HG02943 (cell line): ENCODE data around the gene BANP.
"Not testable (repeated sequence)": the region's sequence is repeated elsewhere in the genome, so short reads cannot be mapped to it uniquely, and the experiment has no call there.

Experiments
- ATAC-seq: cut with Tn5 transposase; IDR thresholded peaks from one replicate; pipeline ENCODE4 v1.9.1; 2021; ENCODE audit warnings: mild to moderate bottlenecking, low read depth, moderate library complexity; ENCODE audit not compliant: unreplicated experiment

Gene BANP

DNA sequence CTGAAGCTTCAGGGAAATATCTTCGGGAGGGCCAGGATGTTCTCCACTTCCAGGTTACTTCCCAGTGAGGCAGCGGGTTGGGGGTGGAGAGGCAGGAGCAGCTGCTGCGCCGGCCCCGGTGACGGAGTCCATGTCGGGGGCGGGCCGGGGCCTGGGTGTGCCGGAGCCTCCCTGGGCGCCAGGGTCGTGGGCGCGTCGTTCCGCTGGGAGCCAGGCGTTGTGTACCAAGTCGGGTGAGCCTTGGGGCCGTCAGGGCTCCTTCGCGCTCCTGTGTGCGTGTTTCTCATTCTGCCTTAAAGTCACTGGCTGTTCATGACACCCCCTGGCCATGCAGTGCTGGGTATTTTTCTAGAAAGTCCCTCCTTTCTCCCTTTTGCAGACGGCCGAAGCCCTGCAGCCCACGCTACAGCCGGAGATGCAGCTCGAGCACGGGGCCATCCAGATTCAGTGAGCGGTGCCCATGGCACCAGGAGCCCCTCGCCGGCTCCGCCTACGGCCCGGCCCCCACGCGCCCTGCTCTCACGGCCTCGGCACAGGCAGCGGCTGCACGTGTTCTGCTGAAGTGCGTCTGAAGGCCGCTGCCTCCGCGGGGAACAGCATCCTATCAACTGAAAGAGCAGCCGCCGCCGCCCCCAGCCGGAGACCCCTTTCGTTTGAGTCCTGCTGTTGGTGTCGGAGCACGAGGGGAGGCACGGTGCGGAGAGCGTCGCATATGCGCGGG, 125.1 kb downstream of the BANP start:
- no peak for ATAC-seq

DNA sequence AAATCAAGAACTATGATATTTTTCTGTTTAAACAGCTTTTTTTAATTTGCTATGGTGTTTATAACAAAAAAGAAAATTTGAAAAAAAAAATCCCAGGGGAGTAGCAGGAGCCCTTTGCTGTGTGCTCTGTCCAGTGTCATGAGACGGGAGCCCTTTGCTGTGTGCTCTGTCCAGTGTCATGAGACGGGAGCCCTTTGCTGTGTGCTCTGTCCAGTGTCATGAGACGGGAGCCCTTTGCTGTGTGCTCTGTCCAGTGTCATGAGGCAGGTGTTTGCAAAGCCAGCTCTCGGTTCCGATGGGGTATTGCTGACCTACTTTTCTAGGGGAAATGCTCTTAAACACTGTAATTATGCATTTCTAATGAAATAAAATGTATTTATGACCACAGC, 125.7 kb downstream of the BANP start:
- ATAC-seq, result not testable (repeated sequence)

DNA sequence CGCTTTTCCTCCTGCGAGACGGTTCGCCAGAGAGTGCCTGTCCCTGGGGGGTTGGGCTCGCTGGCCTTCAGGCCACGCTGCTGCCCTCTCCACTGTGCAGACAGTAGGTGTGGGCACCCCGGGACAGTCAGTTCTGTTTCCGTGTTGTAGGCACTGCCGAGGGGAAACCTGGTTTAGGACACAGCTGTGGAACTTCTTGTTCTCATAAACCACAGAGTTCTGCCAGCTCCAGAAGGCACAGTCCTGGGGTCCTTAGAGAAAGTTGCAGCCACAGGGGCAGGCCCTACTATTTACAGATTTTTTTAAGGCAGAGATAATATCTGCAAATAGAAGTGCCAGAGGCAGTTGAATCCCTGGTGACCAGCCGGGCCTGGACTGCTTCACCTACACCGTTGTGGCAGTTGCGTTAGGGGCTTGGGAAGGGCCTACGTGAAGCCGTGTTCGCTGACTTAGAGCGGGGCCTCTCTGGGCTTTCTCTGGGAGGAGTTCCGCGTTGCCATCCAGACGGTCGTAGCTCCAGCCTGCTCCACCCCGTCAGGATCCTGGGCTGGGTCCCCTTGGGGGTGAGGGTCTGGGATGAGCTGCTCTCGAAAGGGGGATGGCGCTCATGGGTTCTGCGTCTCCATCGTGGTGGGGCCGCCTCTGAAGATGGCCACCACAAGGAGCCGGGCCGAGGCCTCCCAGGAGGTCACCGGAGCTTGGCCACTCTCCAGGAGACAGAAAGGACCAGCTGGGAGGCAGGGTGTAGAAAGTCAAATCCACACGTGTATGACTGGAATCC, 126.3 kb downstream of the BANP start:
- ATAC-seq, result no peak

DNA sequence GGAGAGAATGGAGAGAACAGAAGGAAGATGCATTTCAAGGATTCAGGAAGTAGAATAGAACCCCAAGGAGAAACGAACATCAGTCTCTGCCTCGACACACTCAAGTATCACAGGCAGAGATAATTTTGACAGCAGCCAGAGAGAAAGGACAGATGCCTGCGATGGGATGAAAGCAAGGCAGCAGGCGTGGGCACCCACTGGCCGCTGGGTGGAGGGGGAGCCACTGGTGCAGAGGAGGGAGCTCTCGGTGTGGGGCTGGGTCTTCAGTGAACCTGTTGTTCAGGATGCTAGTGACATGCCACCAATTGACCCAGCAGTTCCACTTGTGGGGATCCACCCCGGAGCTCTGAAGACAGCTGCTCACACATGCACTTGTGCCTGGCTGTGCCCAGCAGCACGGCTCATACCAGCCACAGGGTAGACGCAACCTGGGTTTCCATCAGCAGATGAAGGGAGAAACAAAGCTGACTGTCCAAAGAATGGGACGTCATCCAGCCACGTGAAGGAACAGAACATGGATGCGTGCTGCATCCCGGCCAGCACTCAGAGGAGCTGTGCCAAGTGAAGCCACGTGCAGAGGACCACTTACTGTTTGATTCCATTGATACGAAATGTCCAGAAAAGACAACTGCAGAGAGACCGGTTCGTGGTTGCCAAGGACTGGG, 127.0 kb downstream of the BANP start:
- ATAC-seq, result no peak

DNA sequence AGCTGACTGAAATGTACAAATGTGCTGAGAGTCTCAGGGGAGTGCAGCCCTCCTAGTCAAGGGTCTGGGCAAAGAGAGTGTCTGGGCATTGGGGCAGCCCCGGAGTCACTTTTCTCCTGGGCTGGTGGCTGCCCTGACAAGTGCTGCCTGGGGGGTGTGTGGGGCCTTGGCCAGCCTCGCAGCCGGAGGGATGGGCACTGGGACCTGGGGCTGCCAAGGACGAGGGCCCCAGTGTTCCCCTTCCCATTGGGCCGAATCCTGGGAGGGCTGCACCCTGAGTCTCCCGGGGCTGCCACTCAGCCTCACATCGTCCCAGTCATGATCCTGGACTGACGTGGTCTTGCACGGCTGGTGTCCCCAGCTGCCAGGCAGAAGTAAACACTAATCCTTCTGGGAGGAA, 132.3 kb downstream of the BANP start:
- no peak for ATAC-seq

DNA sequence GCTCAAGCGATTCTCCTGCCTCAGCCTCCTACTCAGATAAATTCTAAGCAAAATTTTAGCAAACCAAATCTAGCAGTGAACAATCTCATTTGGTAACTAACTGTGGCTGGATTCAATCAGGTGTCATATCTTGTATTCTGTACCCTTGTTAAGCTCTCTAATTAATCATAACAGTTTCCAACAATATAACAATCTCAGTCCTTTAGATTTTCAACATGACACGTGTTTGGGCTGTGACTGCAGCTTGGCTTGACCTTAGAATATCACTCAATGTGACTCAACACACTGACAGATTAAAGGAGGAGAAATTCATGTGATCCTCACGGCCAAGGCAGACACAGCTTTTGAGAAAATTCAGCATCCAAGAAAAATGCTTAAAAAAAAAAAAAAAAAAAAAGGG, 133.6 kb downstream of the BANP start:
- ATAC-seq, result no peak

DNA sequence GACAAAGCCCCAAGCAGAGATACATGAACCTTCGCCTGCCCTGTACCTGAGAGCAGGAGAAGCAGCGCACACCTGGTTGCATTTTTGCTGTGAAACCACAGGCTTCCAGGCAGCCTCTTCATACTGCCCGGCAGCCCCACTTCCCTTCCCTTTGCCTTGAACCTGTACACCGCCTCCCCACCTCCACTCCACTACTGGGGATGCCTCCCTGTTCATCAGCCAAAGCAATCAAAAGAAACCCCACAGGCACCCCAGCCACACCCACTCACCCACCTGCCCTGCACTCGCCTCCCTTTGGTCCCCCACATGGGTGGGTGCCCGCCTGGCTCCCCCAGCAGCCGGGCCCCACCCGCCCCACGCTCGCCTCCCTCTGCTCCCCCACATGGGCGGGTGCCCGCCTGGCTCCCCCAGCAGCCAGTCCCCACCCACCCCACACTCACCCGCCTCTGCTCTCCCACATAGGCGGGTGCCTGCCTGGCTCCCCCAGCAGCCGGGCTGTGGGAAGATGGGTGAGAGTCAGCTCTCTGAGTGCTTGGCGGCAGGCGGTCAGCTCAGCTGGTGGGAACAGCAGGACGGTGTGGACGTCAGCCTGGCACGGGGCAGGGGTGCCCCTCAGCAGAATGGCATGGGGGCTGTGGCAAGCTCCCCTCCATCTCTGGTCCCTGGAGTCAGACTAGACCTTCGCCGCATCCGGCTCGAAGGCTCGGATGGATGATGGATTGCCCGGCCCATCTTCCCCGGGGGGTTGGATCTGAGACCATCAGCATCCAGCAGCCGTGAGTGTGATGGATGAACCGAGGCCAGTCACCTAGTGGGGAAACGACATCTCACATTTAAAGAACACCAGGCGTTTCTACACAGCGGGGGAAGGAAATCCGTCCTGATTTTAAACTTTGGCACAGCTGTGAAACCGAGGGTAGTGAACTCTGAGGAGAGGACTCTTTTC, 135.6 kb downstream of the BANP start:
- ATAC-seq, result no peak

DNA sequence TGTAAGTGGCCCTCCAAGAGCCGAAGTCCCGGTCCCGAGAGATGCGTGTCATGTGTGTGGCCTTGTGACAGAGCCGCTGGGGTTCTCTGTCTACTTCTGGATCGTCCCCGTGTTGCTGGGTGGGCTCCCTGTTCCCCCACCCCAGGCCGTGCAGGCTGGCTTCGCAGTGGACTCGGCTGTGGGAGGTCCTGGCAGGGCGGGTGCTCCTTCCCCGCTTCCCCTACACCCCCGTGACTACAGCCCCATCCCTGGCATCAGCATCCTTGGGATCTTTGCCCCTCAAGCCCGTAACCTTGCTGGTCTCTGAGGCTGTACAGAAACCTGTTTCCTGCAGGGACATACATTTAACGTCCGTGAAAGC, 136.3 kb downstream of the BANP start:
- ATAC-seq, result no peak

DNA sequence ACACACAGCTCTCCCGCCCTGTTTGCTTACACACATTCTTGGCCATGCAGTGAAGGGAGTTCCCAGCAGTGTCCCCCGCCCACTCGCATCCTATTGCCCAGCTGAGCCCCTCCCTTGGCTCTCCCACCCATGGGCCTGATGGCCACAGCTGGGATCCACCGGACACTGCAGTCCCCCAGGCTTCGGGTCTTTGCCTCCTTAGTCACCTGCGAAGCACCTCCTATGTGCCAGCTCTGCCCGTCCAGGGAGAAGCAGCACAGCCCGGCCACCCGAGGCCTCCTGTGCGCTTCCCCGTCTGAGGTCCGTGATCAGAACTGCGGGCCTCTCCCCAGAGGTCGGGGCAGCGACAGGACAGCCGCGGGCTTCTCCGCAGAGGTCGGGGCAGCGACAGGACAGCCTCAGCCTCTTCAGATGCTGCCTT, 136.9 kb downstream of the BANP start:
- ATAC-seq, result no peak

DNA sequence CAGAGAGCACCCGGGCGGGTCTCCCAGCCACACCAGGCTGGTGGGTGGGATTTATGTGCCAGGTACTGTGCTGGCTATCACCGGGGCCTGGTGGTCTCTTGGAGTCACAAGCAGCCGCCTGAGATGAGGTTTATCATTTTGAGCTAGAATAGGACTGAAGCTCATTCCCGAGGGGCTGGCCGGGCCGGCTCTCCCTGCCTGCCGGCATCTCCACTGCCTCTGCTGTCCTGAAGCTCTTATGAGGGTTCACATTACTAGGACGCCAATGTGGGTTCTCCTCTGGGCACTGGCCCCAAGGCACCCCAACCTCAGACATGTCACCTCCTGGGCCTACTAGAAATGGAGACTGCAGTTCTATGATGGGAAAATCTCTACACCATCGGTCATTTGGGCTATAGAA, 137.4 kb downstream of the BANP start:
- not testable (repeated sequence) for ATAC-seq

DNA sequence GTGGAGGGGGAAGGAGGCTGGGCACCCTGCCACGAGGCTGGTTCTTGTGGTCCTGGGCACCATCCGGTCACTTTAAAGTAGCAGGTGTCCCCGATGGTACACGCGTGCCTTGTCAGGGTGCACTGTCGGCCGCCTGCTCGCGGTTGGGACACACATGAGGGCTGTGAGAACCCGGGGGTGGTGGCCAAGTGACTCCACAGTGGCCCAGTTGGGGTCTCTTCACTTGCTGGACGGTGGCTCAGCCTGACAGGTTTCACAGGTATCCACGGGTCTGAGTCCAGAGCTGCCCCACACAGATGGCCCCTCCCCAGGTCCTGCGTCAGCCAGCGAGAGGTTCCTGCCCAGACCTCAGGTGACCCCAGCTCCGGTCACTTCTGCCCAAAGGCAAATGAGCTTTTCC, 137.8 kb downstream of the BANP start:
- ATAC-seq, result not testable (repeated sequence)

DNA sequence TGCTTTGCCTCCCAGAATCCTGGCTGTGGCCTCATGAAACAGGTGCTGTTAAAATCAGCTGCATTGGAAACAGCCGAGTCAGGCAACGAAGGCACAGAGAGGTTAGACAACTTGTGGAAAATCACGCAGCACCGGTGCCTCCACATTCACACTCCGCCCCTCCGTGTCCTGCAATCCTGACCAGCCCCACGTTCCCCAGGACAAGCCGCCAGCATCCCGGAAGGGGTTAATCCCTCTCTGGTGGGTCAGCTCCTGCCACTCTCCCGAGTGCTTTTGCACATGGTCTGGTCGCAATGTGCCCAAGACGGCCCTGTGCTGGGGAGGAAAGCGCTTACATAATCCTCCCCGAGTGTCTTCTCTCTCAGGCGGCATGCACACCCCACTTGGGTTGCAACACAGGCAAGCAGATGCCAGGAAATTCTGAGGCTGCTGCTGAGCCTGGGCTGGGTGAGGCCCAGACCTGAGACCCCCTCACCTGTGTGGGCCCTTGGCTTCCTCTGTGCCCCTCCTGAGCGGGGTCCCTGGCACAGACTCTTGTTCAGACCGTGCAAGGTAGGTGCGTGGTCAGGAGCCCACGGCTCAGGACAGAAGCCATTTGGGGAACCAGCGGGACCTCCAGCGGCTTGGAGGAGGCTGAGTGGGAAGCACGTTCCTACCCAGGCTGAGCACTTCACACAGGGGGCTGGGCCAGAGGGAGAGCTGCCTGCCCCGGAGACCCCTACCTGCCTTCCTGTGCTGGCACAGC, 138.6 kb downstream of the BANP start:
- ATAC-seq, result not testable (repeated sequence)

DNA sequence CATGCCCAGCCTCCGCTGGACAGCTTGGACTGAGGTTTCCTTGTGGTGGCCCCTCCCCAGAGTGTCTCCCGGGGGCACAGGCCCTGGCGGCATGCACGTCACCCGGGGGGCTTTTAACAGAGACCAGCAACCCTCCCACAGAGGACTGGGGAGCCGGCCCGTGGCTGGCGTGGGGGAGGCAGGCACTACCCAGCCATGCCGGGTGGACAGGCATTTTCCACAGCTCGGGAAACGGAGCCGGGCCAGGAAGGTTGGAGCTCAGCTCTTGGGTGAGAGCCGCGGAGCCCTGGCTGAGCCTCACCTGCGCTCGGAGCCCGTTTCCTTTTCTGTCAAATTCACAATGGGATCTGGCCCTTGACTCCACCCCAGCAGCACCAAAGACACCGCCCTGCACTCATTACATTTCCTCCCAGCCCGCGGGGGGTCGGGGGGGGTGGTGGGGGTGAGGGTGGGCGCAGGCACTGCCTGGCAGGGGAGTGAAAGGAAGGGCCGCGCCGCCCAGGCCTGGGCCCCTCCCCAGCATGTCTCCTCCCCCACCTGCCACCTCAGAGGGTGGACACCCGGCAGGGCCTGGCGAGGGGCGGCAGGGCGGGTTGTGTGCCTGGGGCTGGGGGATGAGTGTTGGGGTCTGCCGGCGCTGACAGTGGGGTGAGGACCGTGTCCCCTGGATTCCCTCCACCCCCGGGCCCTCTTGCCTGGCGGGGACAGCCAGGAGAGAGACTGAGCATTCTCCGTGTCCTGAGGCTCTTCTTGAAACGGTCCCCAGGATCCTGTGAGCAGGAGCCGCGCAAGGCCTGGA, 139.3 kb downstream of the BANP start:
- ATAC-seq, result not testable (repeated sequence)

DNA sequence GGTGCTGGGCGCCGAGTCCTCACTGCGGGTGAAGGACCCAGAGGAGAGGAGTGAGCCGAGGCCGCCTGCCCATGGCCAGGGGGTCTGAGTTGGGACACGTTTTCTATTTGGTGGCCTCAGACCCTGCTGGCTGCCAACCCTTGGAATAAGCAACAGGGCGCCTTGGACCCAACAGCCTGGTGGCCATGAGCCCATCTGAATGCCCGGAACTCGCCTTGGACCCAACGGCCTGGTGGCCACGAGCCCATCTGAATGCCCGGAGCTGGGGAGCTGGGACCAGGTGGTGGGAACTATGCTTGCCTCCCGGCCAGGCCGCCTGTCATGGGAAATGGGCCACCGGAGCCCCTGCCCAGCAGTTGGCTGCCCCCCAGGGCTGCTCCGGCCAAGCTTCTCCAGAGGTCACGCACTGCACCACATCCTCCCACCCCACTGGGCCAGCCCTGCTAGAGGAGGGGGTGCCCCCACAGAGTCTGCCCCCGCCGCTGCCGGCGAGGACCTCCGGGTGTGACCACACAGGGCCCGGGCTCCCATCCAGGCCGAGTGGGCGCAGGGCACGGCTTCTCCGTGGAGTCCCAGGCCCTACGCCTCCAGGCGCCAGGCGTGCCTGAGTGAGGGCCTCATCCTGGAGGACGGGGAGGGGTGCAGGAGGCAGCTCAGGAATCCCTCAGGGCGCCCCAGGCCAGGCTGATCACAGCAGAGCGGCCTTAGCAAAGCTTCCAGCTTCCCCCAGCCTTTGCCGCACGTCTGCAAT, 140.2 kb downstream of the BANP start:
- ATAC-seq, result not testable (repeated sequence)

DNA sequence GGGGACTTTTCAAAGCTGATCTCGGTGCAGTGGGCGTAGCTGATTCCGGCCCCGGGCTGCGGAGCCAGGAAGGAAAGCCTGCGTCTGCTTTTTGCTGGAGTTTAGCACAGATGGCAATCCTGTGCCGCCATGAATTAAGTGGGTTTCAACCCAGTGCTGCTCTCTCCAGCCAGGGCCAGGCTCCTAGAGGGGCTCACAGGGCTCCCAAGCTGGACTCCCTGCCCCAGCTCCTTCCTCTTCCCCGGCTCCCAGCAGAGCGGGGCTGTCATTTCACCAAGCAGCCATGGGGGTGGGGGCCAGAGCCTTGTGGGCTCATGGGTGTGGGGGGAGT, 140.7 kb downstream of the BANP start:
- not testable (repeated sequence) for ATAC-seq

DNA sequence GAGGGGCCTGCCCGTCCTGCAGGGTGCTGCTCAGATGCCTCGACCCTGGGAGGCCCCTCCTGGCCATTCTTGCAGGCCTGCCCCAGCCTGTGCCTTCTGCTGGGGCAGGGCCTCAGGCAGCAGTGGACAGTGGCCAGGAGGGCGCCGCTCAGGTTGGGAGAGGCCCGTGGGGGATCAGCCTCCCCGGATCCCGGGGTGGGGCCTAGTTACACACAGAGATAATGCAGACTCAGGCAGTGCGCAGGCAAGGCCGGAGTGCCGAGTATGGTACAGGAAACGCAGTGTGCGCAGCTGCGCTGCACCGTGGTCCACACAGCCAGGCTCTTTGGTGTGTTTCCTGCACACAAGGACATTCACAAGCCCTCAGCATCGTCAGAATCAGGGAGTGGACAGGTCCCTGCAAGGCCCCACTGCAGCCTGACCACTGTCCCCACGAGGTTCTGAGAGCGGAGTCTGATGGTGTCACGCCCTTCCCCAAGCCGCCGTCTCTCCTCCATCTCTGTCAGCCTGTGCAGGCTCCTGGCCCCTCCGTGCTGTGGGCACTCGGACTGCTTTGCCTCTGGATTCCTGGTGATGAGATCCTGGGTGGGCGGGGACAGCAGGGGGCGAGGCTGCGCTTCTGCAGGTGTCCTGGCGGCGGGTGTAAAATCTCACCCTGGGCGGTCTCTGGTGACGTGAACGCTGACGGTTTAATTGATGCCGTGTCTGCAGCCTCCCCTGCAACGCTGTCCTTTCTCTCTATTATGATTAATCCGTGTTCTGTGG, 141.7 kb downstream of the BANP start:
- ATAC-seq, result not testable (repeated sequence)

DNA sequence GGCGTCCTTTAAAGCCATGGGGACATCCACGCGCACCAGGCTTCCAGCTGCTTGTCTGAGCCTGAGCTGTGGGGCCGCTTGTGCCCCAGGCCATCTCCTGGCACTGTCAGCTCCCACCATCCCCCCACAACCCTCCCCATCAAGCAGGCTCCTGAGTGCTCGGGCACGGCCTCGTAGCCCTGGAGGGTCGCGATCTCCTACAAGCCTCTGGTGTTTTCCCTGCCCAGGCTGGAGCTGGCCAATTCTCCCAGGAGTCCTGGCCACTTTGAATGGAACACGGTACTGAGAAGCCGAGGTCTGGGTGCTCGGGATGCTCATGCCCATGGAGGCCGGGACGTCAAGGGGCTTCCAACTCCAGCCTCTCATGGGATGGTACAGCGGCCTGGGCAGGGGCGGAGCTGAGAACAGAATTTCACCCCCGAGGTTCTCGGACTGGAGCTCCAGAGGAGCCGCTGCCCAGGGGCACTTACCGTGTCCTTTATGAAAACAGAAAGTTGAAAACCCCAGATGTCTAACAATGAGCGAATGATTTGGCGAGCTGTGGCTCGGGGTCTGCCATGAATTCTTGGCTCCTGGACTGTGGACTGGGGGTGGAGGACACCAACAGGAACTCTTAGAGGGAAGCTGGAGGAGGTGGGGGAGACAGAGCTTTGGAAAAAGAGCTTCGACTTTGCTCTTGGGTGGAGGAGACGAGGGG, 142.5 kb downstream of the BANP start:
- ATAC-seq, result not testable (repeated sequence)
